Stomach (tissue), 4 donors: ENCODE data around the gene MCUB.

ENCODE experiments used
- POLR2AphosphoS5 ChIP-seq, 3 donors: sonication (generic); formaldehyde crosslinking; IDR thresholded peaks; one replicate each; pipeline ENCODE4 v1.6.1; 2016; ENCODE audit warnings: antibody characterized with exemption in 3 of 3
- TF ChIP-seq, protein P1 (sequence below), 7 experiments: fragments of 450-650 bp in 4 of 7; fragments of 200-600 bp in 3 of 7; sonication (generic) in 3 of 7; IDR thresholded peaks; one replicate each; pipeline ENCODE4 v1.5.1; 2016 to 2019; ENCODE audit warnings: antibody characterized with exemption in 7 of 7, control low read depth in 2 of 7, mild to moderate bottlenecking in 1 of 7

DNA sequence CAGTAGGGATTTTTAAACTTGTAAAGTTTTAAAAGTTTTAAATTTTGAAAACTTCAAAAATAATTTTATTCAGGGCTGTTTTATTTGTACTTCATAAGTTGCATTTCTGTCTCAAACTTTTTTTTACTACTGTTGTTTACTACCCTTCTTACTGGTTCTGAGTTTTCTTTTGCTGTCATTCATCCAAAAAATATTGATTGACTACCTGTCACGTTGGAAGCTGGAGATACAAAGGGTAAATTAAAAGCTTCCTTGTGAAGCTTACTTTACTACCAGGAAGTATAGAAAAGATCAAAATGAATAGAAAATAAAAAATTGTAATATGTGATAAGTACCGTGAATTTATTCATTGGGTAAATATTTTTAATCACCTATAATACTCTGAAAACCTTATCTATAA is 49.4 kb upstream of the MCUB start:
- TF ChIP-seq, protein P1, sequence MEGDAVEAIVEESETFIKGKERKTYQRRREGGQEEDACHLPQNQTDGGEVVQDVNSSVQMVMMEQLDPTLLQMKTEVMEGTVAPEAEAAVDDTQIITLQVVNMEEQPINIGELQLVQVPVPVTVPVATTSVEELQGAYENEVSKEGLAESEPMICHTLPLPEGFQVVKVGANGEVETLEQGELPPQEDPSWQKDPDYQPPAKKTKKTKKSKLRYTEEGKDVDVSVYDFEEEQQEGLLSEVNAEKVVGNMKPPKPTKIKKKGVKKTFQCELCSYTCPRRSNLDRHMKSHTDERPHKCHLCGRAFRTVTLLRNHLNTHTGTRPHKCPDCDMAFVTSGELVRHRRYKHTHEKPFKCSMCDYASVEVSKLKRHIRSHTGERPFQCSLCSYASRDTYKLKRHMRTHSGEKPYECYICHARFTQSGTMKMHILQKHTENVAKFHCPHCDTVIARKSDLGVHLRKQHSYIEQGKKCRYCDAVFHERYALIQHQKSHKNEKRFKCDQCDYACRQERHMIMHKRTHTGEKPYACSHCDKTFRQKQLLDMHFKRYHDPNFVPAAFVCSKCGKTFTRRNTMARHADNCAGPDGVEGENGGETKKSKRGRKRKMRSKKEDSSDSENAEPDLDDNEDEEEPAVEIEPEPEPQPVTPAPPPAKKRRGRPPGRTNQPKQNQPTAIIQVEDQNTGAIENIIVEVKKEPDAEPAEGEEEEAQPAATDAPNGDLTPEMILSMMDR (IDR thresholded peaks at IDR 0.05): no peak
- TF ChIP-seq POLR2AphosphoS5 (IDR thresholded peaks at IDR 0.05): no peak
